H1 (cell line): ENCODE results near the gene UGT2A2. TPM values are rescaled to one million over a fixed set of nuclear protein-coding genes. Genes with fewer than 3 reads are reported as not detected.

Source experiments
- CTCF ChIA-PET: fragments of 300-600 bp; sonication (Branson Sonifier 250); formaldehyde crosslinking; loops from one replicate; lab custom pipeline; 2021; ENCODE audit not compliant: partially characterized antibody; lab: Charles Lee
- POLR2A ChIA-PET: fragments of 300-600 bp; sonication (Branson Sonifier 250); formaldehyde crosslinking; loops from one replicate; lab custom pipeline; 2021; ENCODE audit warnings: inconsistent platforms; ENCODE audit not compliant: partially characterized antibody; lab: Charles Lee
- DNase-seq, 2 experiments: peaks; one replicate each; pipeline versions ENCODE4 v3.0.0 to v3.0.0-alpha.2; 2010 to 2022; ENCODE audit warnings: low spot score in 2 of 2, low read depth in 1 of 2, mixed read lengths in 1 of 2
- FAIRE-seq: peaks from 2 replicates; lab custom pipeline; 2011; peaks lifted over from hg19 to GRCh38; lab: Jason Lieb, UNC
- H2AFZ ChIP-seq: 2 replicates; pipeline ENCODE4 v1.8.1; 2012; ENCODE audit warnings: low read length, inconsistent platforms
- H2AK5ac ChIP-seq: 2 replicates; pipeline ENCODE4 v1.6.1; 2013; ENCODE audit warnings: low read depth, low read length
- H2BK120ac ChIP-seq: replicated peaks from 2 replicates; pipeline ENCODE3; 2013; ENCODE audit warnings: low read depth, low read length, inconsistent platforms
- H2BK12ac ChIP-seq: 2 replicates; pipeline ENCODE4 v1.6.1; 2013; ENCODE audit warnings: low read depth, low read length
- H2BK15ac ChIP-seq: 2 replicates; pipeline ENCODE4 v1.6.1; 2013; ENCODE audit warnings: low read length
- H2BK20ac ChIP-seq: 2 replicates; pipeline ENCODE4 v1.6.1; 2013; ENCODE audit warnings: low read length
- H2BK5ac ChIP-seq: 2 replicates; pipeline ENCODE4 v1.6.1; 2013; ENCODE audit warnings: low read depth, low read length
- H3K14ac ChIP-seq: 2 replicates; pipeline ENCODE4 v1.6.1; 2013; ENCODE audit warnings: inconsistent platforms; ENCODE audit not compliant: insufficient read length
- H3K18ac ChIP-seq: 2 replicates; pipeline ENCODE4 v1.6.1; 2013; ENCODE audit warnings: low read length; ENCODE audit errors: extremely low read depth
- H3K23ac ChIP-seq: 2 replicates; pipeline ENCODE4 v1.6.1; 2013; ENCODE audit warnings: inconsistent platforms; ENCODE audit not compliant: insufficient read length
- H3K23me2 ChIP-seq: 2 replicates; pipeline ENCODE4 v1.6.1; 2013; ENCODE audit warnings: low read depth, low read length
- H3K27ac ChIP-seq: 2 replicates; pipeline ENCODE4 v1.6.1; 2011; ENCODE audit warnings: low read depth, low read length, inconsistent platforms
- H3K27me3 ChIP-seq, 4 experiments: replicated peaks in 1 of 4; 1 replicate in 1 of 4; 2 replicates in 3 of 4; pipeline versions ENCODE4 v1.6.1 to v1.8.1; 2011 to 2013; ENCODE audit warnings: low read length in 3 of 4, mild to moderate bottlenecking in 3 of 4, inconsistent platforms in 2 of 4, mixed read lengths in 2 of 4, moderate library complexity in 1 of 4; ENCODE audit not compliant: control insufficient read depth in 3 of 4, insufficient read depth in 3 of 4; ENCODE audit errors: extremely low read depth in 1 of 4
- H3K36me3 ChIP-seq, 4 experiments: 2 replicates each; pipeline versions ENCODE4 v1.6.1 to v1.8.1; 2011 to 2013; ENCODE audit warnings: mild to moderate bottlenecking in 4 of 4, low read length in 3 of 4, moderate library complexity in 2 of 4, control low read depth in 1 of 4, inconsistent platforms in 1 of 4; ENCODE audit not compliant: insufficient read depth in 4 of 4, control insufficient read depth in 2 of 4
- H3K4ac ChIP-seq: replicated peaks from 2 replicates; pipeline ENCODE3; 2013; ENCODE audit warnings: low read length, low read depth, mixed read lengths, inconsistent platforms; ENCODE audit not compliant: insufficient read length
- H3K4me1 ChIP-seq, 4 experiments: replicated peaks in 1 of 4; 1 replicate in 1 of 4; 2 replicates in 3 of 4; pipeline versions ENCODE4 v1.6.1 to v1.8.1; 2011 to 2013; ENCODE audit warnings: low read length in 3 of 4, inconsistent platforms in 2 of 4, mixed read lengths in 1 of 4; ENCODE audit not compliant: insufficient read depth in 4 of 4, control insufficient read depth in 3 of 4
- H3K4me2 ChIP-seq, 2 experiments: 2 replicates each; pipeline versions ENCODE4 v1.6.1 to v1.8.1; 2011 to 2013; ENCODE audit warnings: low read depth in 2 of 2, low read length in 2 of 2, control low read depth in 1 of 2, inconsistent platforms in 1 of 2, mild to moderate bottlenecking in 1 of 2; ENCODE audit not compliant: insufficient read depth in 1 of 2
- H3K4me3 ChIP-seq, 4 experiments: fragments of 200-600, 300-600 bp in 1 of 4; sonication (generic), shearing (Covaris generic), sonication (Bioruptor Twin) in 1 of 4; 2 replicates each; pipeline versions ENCODE4 v1.5.1 to v1.8.1; 2011 to 2016; ENCODE audit warnings: low read length in 4 of 4, low read depth in 3 of 4, control low read depth in 2 of 4, inconsistent platforms in 2 of 4, mild to moderate bottlenecking in 2 of 4, mixed read lengths in 1 of 4, moderate library complexity in 1 of 4; ENCODE audit not compliant: insufficient read depth in 2 of 4; ENCODE audit errors: extremely low read depth in 1 of 4
- H3K56ac ChIP-seq: replicated peaks from 2 replicates; pipeline ENCODE3; 2013; ENCODE audit warnings: low read depth, mild to moderate bottlenecking, mixed read lengths, low read length, inconsistent platforms; ENCODE audit not compliant: insufficient read length
- H3K79me1 ChIP-seq: 2 replicates; pipeline ENCODE4 v1.6.1; 2013; ENCODE audit warnings: low read depth, low read length, control low read depth
- H3K79me2 ChIP-seq, 2 experiments: 2 replicates each; pipeline versions ENCODE4 v1.6.1 to v1.8.1; 2012 to 2013; ENCODE audit warnings: low read length in 2 of 2, mild to moderate bottlenecking in 2 of 2, inconsistent platforms in 1 of 2; ENCODE audit not compliant: insufficient read depth in 2 of 2, control insufficient read depth in 1 of 2
- H3K9ac ChIP-seq, 4 experiments: replicated peaks in 1 of 4; 1 replicate in 1 of 4; 2 replicates in 3 of 4; pipeline versions ENCODE4 v1.6.1 to v1.8.1; 2011 to 2013; ENCODE audit warnings: low read depth in 3 of 4, low read length in 3 of 4, control low read depth in 2 of 4, mild to moderate bottlenecking in 2 of 4, moderate library complexity in 2 of 4, inconsistent platforms in 1 of 4; ENCODE audit errors: extremely low read depth in 1 of 4
- H3K9me3 ChIP-seq, 2 experiments: 2 replicates each; pipeline versions ENCODE4 v1.6.1 to v1.8.1; 2012 to 2013; ENCODE audit warnings: mild to moderate bottlenecking in 2 of 2, moderate library complexity in 2 of 2, control low read depth in 1 of 2, inconsistent platforms in 1 of 2, low read depth in 1 of 2, low read length in 1 of 2, mixed read lengths in 1 of 2; ENCODE audit not compliant: insufficient read depth in 2 of 2
- H4K20me1 ChIP-seq, 2 experiments: replicated peaks in 1 of 2; 2 replicates each; pipeline versions ENCODE3 to v1.8.1; 2011 to 2013; ENCODE audit warnings: inconsistent platforms in 2 of 2, low read length in 2 of 2, mild to moderate bottlenecking in 1 of 2; ENCODE audit not compliant: insufficient read depth in 2 of 2, control insufficient read depth in 1 of 2
- H4K5ac ChIP-seq: 2 replicates; pipeline ENCODE4 v1.6.1; 2013; ENCODE audit warnings: low read length, low read depth, mixed read lengths, inconsistent platforms; ENCODE audit not compliant: insufficient read length
- H4K8ac ChIP-seq: 2 replicates; pipeline ENCODE4 v1.8.0; 2013; ENCODE audit warnings: mild to moderate bottlenecking, moderate library complexity, low read length, inconsistent platforms; ENCODE audit not compliant: insufficient read depth; ENCODE audit errors: extremely low read depth
- H4K91ac ChIP-seq: replicated peaks from 2 replicates; pipeline ENCODE3; 2013; ENCODE audit warnings: low read length, mixed read lengths, inconsistent platforms; ENCODE audit not compliant: insufficient read length
- ATF3 ChIP-seq: IDR thresholded peaks from 2 replicates; pipeline ENCODE4 v1.6.1; 2011; ENCODE audit warnings: low read depth, mild to moderate bottlenecking, low read length; ENCODE audit not compliant: insufficient read depth
- BCL11A ChIP-seq, 2 experiments: IDR thresholded peaks; one replicate each; pipeline ENCODE4 v1.6.1; 2011; ENCODE audit warnings: low read depth in 2 of 2, low read length in 2 of 2, mild to moderate bottlenecking in 2 of 2
- CHD2 ChIP-seq: IDR thresholded peaks from 2 replicates; pipeline ENCODE4 v1.6.1; 2012; ENCODE audit warnings: low read length, improper control_type of control experiment
- CREB1 ChIP-seq: IDR thresholded peaks from 2 replicates; pipeline ENCODE4 v1.6.1; 2012; ENCODE audit warnings: inconsistent platforms
- E2F6 ChIP-seq: IDR thresholded peaks from 2 replicates; pipeline ENCODE4 v1.6.1; 2012; ENCODE audit warnings: inconsistent platforms
- GABPA ChIP-seq: IDR thresholded peaks from 2 replicates; pipeline ENCODE4 v1.6.1; 2011; ENCODE audit warnings: mild to moderate bottlenecking, low read length, moderate library complexity, borderline replicate concordance; ENCODE audit not compliant: insufficient read depth
- HDAC6 ChIP-seq: IDR thresholded peaks from one replicate; pipeline ENCODE4 v1.7.1; 2012; ENCODE audit warnings: low read depth, mild to moderate bottlenecking, inconsistent platforms, low read length, moderate library complexity
- JUN ChIP-seq: IDR thresholded peaks from 2 replicates; pipeline ENCODE4 v1.6.1; 2011; ENCODE audit warnings: low read depth, mild to moderate bottlenecking, improper control_type of control experiment, low read length
- KDM5A ChIP-seq: fragments of 200-600 bp; IDR thresholded peaks from 2 replicates; pipeline ENCODE4 v1.7.1; 2012; ENCODE audit warnings: mild to moderate bottlenecking, low read length, inconsistent platforms, mixed read lengths
- POLR2A ChIP-seq, 2 experiments: IDR thresholded peaks; 1 replicate in 1 of 2; 2 replicates in 1 of 2; pipeline ENCODE4 v1.6.1; 2011; ENCODE audit warnings: low read depth in 2 of 2, low read length in 2 of 2, mild to moderate bottlenecking in 2 of 2; ENCODE audit errors: control extremely low read depth in 1 of 2
- RNF2 ChIP-seq: fragments of 200-900, 300-1000 bp; sonication (generic); IDR thresholded peaks from 2 replicates; pipeline ENCODE4 v1.7.1; 2016; ENCODE audit warnings: borderline replicate concordance, low read depth, mild to moderate bottlenecking, antibody characterized with exemption, low read length; ENCODE audit not compliant: poor library complexity, severe bottlenecking; ENCODE audit errors: missing control alignments
- SIRT6 ChIP-seq: IDR thresholded peaks from one replicate; pipeline ENCODE4 v1.7.1; 2012; ENCODE audit warnings: low read length, inconsistent platforms
- TAF1 ChIP-seq: IDR thresholded peaks from 2 replicates; pipeline ENCODE4 v1.6.1; 2011; ENCODE audit warnings: mild to moderate bottlenecking, low read depth, low read length
- WGBS, 2 experiments: shearing (Covaris generic) in 1 of 2; methylation state at CpG; one replicate each; pipeline versions ENCODE4 v1.1.6 to v1.1.7; 2013 to 2015; ENCODE audit warnings: low lambda C conversion rate in 2 of 2, mixed read lengths in 2 of 2, inconsistent platforms in 1 of 2, low coverage in 1 of 2, missing lambda C conversion rate in 1 of 2; ENCODE audit not compliant: insufficient replicate concordance in 2 of 2, insufficient coverage in 1 of 2, insufficient read length in 1 of 2; ENCODE audit errors: extremely low coverage in 1 of 2, missing lambda C conversion rate in 1 of 2; 5-methylcytosine and 5-hydroxymethylcytosine counted together
- polyA plus RNA-seq, 7 experiments: library from polyadenylated mRNA; depleted of rRNA in 3 of 7; stranded (reverse) in 5 of 7; unstranded in 2 of 7; fragments of >200 nt in 5 of 7; fragments of 200-250 nt in 2 of 7; gene quantifications; 1 replicate in 5 of 7; 2 replicates in 1 of 7; 4 replicates in 1 of 7; pipeline versions ENCODE4 v1.2.1 to v1.2.3, GENCODE V29; 2011 to 2013; ENCODE audit warnings: missing spikeins in 2 of 7, mixed read lengths in 2 of 7
- total RNA-seq: library from RNA; stranded (reverse); fragmentation: NEBNext Ultra II Directional; extraction: Animal tissue kit (Norgen Biotek cat#: 25700); gene quantifications from 2 replicates; pipeline ENCODE4 v1.2.1, GENCODE V29; 2021

Gene UGT2A2
- total and polyA plus RNA-seq, 2 of the 8 experiments (the other 6 are each of a cell fraction or from before 2014, with no cell fraction given) = not detected

GRCh38 chr4:69549651-69550050 lies 89.8 kb downstream of the UGT2A2 start:
- no peak overlapping the region for H2BK5ac ChIP-seq
- no peak overlapping the region for H2BK12ac ChIP-seq
- no peaks in the 10 kb centered on the region for H3K79me1 ChIP-seq
- H2BK20ac ChIP-seq = no peak overlapping the region
- H3K23me2 ChIP-seq = no peaks in the 10 kb centered on the region
- TF ChIP-seq HDAC6 = no peak
- TF ChIP-seq E2F6 = no peak
- TF ChIP-seq RNF2 = no peak
- TF ChIP-seq ATF3 = no peak
- TF ChIP-seq SIRT6 = no peak
- TF ChIP-seq KDM5A = no peak
- no peak for TF ChIP-seq POLR2A (IDR thresholded peaks at IDR 0.05; ENCODE audit: control extremely low read depth in 1 of 2, low read depth in 2 of 2, low read length in 2 of 2)
- no peak for TF ChIP-seq GABPA
- no peak for TF ChIP-seq CHD2
- TF ChIP-seq TAF1 = no peak
- no peak for TF ChIP-seq JUN
- no peak for TF ChIP-seq CREB1
- no peak for TF ChIP-seq BCL11A (IDR thresholded peaks at IDR 0.05; ENCODE audit: low read depth in 2 of 2, low read length in 2 of 2)
- H2BK120ac ChIP-seq = no peak overlapping the region
- H3K18ac ChIP-seq = no peak overlapping the region
- H4K8ac ChIP-seq = no peak overlapping the region
- DNase-seq = no peak
- no peaks in the 10 kb centered on the region for H3K79me2 ChIP-seq
- no peak overlapping the region for H3K27ac ChIP-seq
- H4K5ac ChIP-seq = no peak overlapping the region
- no peaks in the 10 kb centered on the region for H3K9me3 ChIP-seq
- H3K4me2 ChIP-seq = no peak overlapping the region
- no peak overlapping the region for H3K9ac ChIP-seq
- no peaks in the 10 kb centered on the region for H4K20me1 ChIP-seq
- H3K4ac ChIP-seq = no peak overlapping the region
- H3K56ac ChIP-seq = no peak overlapping the region
- H2AFZ ChIP-seq = no peak overlapping the region
- no peak overlapping the region for H3K23ac ChIP-seq
- no peak overlapping the region for H3K4me3 ChIP-seq
- FAIRE-seq = no peak
- no peak overlapping the region for H2BK15ac ChIP-seq
- H3K4me1 ChIP-seq = no peaks in the 10 kb centered on the region
- ChIA-PET CTCF (interaction anchor here (0.7 to 1.5 kb wide), 2 partner anchors 32 to 231 kb away, joined by 3 to 5 read pairs; no protein-coding TSS in a partner anchor), POLR2A (no interaction called here)
- H3K36me3 ChIP-seq = no peaks in the 10 kb centered on the region
- H3K14ac ChIP-seq = no peak overlapping the region
- H4K91ac ChIP-seq = no peak overlapping the region
- H3K27me3 ChIP-seq = no peaks in the 10 kb centered on the region
- H2AK5ac ChIP-seq = no peak overlapping the region
- 100% methylated on average over 2 of the region's 2 CpGs; no CpG with 5 or more reads in 1 of the 2 experiments for WGBS, 2 experiments
